Daoy (cell line): ENCODE results near the gene SPACA7. TPM values are rescaled to one million over a fixed set of nuclear protein-coding genes. Genes with fewer than 3 reads are reported as not detected.
"Not testable (repeated sequence)": the region's sequence is repeated elsewhere in the genome, so short reads cannot be mapped to it uniquely, and the experiment has no call there.

Experiments
- DNase-seq: peaks from one replicate; pipeline ENCODE4 v3.0.0-alpha.2; 2015; ENCODE audit warnings: low read depth
- total RNA-seq: library from RNA; depleted of rRNA; stranded (reverse); fragments of >200 nt; shearing (Covaris generic); gene quantifications from 2 replicates; pipeline ENCODE4 v1.2.3, GENCODE V29; 2014

The SPACA7 gene
- total RNA-seq, 1 experiment from 2014 or later, result not detected

DNA sequence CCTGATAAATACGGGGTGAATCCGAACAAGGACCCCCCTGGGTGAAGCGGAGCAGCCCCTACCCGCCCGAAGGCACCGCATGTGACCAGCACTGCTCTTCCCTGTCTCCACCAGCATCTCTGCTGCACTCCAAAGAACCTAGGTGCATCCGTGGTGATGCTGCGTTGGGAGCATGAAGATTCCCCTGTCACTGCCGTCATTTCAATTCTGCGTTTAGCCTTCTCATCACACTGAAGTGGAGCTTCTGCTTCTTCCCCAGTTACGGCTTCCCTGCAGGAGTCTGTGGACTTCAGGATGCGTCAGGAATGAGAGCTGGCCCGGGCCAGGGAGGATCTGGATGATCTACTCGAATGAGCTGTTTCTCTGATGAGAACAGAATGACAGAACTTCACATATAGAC is 47.9 kb downstream of the SPACA7 start:
- DNase-seq, result no peak

DNA sequence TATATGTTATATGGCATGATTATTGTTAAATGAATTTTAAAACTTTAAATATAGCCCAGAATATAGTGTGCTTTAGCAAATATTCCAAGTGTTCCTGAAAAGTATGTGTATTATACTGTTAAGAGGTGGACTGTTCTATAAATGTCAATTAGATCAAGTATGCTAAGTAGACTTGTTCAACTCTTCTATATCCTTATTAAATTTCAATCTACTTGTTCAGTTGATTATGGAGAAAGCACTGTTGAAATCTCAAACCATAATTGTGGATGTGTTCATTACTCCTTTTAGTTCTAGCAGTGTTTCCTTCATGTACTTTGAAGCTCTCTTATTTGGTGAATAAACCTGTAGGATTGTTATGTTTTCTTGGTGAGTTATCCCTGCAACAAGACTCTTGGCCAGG is 52.5 kb downstream of the SPACA7 start:
- no peak for DNase-seq

DNA sequence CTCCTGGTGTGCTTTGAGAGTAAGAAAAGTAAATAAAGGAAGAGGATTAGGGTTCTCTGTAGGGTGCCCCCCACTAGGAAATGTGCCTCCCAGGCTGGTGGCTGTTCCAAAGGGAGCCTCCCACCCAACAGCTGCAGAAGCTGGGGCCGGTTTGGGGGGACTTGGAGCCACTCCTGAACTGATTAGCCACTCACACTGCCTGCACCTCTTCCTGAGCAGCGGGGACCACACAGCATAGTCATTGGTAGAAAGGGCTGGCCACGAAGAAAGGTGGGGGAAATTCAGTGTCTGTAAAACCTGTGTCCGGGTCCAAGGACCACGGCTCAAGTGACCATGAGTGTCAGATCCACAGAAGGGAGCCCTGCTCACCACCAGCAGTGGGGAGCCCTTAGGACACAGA is 55.6 kb downstream of the SPACA7 start:
- DNase-seq, result no peak

DNA sequence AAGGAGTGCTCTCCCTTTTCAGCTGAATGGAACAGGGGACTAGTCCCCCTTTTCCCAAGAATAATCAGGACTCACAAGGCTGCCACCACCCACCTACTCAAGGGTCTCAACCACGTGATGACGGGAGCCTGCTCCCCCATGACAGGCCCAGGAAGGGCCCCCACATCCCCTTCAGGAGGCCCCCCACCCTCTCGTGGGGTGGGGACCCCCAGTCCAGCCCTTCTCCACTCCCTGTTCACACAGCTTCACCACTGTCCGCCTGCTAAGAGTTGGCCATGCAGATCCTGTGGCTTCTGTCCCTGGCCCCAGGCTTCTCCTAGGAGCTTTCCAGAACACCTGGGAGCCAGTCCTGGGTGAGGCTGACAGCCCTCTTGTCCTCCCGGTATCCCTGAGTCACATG is 56.6 kb downstream of the SPACA7 start:
- DNase-seq, result not testable (repeated sequence)

DNA sequence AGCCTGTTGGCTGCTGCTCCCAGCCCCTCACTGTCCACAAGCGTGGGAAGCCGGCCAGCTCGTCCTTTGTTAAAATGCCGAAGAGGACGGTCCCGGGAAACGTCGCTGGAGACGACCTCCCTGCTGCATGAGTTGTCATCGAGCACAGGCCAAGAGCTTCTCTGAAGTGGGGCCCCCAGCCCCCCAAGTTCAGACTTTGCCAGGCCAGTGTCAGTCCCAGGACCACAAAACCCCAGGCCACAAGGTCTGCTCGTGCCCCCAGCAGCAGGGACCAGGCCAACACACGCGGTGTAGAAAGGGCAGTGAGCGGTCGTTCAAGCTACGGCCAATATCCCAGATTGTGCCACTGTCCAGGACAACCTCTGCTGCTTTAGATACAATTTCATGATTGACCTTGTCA is 57.4 kb downstream of the SPACA7 start:
- not testable (repeated sequence) for DNase-seq

DNA sequence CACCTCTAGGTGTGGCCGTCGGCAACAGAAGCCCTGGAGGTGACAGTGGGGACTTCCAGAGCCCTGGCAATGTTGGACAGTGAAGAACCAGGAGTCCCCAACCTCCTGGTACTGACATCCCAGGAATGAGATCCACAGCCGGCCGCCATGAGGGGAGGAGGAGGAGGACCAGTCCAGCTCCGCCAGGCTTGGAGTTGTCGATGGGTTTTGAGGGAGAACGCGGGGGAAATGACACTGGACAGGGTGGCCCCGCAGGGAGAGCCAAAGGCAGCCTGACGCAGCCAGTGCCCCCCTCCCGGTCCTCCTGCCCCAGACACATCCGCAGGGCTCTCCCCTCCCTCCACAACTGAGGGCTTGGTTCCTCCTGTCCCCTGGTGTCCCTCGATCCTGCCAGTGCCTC is 57.9 kb downstream of the SPACA7 start:
- DNase-seq, result no peak

DNA sequence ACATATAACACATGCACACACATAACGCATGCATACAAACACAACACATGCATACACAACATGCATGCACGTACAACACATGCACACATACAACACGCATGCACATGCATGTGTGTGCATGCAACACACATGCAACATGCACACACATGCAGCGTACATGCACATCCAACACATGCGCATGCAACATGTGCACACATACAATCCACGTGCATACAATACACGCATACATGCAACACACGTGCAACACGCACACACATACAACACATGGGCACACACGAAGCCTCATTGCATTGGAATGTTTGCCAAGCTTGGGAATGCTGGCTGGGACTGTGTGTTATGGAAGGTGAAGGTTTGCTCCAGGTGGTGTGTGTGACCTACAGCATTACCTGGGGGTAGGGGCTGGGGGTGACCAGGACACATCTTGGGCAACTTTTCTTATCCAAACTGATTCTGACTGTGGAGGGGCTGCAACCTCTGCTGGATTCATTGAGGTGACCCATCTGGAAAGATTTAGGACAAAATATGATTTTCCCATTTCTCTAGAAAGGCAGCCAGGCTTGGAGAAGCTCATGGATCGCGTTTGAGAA is 58.9 kb downstream of the SPACA7 start:
- DNase-seq, result no peak

DNA sequence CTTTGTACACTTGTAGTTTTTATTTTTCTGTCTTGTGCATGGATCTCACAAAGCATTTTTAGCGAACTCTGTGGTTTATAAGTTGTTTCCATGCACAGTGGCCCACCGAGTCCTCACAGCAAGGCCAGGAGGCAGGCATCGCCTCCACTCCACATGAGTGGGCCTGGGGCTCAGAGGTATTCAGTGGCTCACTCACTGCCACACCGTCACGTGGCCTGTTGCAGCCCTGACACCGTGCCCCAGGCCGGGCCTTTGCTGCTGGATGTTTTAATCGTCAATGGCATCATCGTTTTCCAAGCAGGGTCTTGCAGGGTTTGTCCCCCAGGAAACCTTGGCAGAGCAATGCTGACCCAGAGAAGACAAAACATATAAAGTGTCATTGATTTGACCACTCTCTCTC is 59.8 kb downstream of the SPACA7 start:
- DNase-seq, result no peak

DNA sequence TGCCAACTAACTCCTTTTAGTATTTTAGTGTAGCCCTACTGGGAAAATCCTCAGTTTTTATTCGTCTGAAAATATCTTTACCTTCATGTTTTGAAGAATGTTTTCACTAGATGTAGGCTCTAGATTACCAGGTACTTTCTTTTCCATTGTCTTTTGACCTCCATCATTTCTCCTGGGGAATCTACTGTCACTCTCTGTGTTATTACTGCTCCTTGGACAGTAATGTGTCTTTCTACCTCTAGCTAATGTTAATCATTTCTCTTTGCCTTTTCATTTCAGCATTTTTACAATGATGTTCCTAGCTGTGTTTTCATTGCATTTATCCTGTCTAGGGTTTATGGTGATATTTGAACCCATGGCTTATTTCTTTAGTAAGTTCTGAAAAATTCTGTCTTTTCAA is 61.9 kb downstream of the SPACA7 start:
- no peak for DNase-seq

DNA sequence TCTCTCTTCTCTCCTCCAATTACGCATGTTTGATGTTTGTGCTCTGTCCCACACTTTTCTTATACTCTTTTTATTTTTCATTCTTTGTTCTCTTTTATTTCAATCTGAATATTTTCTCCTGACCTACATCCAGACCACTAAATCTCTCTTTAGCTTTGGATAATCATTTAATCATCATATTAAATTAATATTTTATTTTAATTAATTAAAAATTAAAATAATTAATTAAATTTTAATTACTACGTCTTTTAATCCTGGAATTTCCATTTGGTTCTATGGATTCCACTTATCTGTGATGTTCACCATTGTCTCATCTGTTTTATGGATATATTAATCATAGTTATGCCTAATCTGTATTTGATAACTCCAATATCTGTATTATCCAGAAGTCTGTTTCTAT is 62.4 kb downstream of the SPACA7 start:
- no peak for DNase-seq

DNA sequence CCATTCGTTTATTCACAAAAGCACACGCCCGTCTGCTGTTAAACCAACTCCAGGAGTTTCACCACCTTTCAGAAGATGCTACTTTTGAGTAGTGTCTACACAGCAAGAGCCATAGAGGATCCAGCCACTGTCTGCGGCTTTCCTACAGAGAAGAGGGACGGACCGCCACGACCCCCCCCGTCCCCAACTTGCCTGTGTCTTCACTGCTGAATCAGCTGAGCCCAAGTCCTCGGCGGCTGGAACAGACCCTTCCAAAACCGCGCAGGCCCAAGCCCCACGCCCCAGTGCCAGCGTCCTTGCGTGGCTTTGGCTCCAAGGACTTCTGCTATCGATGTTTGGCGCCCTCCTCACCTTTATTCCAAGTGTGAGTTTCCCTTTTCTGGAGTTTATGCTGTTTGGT is 65.1 kb downstream of the SPACA7 start:
- no peak for DNase-seq

DNA sequence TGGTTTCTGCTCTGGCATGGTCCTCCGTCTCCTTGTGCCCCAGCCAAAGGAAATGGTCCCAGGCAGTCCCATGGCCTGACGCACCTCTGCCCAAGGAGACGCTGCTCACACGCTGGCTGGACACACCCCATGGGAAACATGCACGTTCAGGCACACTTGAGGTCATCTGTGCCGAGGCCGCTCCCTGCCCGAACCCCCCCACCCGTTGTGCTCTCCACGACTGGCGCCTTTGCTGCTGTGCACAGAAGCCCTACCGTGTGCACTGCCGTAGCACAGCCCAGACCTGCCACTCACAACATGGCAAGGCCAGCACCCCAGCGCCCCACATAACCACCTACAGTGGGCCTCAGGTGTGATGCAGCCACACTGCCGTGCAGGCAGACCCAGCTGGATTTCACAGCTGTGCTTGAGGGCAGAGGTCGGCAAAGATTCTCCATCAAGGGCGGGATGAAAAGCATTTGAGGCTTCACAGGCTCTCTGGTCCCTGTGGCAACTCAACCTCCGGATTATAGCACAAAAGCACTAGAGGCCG is 65.7 kb downstream of the SPACA7 start:
- no peak for DNase-seq

DNA sequence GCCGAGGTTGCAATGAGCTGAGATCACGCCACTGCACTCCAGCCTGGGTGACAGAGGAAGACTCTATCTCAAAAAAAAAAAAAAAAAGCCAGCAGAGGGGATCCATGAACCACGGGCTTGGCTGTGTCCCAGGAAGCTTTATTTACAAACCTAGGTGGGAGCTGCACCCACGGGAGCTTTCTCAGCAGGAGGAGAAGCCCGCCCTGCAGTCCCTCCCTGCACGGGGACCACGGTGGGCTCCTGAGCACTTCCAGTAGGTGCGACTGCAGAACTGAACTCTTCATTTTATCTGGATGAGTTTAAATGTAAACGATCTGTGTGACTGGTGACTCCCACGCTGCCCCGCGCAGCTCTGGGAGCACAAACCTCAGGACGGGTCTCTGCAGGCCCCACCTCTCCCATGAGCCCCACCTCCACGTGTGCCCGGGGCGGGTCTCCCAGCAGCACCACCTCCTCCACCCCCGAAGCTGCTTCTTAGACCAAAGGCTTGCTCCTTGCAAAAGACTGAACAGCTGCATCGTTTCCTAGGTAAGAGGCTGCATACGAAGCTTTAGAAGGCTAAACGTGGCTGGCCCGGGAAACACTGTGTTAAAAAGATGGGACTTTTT is 66.4 kb downstream of the SPACA7 start:
- peak; percentile 43 for DNase-seq

DNA sequence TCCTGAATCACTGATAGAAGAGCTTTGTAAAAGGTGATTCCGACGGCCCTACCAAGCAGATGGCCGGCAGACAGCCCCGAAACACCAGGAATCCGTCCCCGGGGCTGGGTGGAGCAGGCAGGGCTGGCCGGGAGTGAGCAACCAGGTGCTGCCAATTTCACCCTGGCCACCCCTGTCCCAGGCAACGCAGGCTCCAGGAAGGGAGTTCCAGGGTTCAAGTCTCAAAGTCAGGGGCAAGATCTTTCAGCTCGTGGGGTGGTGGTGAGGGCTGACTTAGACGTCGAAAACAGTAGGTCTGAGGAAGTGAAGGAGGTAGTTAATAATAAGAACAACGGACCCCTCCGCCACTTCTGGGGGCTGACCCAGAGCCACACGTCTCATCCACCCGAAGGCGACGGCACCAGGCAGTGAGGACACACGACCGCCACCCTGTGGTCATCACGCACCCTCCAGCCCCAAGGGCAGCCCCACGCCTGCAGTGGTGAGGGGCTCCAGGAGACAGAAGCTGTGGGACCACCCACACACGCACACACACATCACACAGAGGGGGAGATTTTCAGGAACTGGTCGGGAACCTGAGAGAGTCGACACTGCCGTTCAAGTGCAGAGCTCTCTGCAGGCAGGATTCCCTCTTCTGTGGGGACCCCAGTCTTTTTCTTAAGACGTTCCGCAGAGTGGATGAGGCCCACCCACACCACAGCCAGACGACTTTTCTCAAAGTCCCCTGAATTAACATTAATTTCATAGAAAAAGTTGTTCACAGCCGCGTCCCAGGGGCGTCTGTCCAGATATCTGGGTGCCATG is 67.2 kb downstream of the SPACA7 start:
- DNase-seq, result peak; percentile 38

DNA sequence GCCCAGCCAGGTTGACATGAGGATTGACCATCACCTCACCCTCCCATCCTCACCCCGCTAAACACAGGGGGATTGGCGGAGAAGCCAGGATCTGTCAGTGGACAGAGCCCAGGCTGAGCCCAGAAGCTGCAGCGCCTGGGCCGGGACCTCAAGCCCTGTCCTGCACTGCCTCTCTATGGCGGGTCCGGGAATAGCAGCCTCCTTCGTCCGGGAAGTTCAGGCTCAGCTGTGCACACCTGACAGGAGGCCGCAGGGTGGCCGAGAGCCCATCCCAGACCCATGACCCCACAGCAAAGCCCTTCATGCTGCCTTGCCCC is 67.8 kb downstream of the SPACA7 start:
- peak; percentile 75 for DNase-seq

DNA sequence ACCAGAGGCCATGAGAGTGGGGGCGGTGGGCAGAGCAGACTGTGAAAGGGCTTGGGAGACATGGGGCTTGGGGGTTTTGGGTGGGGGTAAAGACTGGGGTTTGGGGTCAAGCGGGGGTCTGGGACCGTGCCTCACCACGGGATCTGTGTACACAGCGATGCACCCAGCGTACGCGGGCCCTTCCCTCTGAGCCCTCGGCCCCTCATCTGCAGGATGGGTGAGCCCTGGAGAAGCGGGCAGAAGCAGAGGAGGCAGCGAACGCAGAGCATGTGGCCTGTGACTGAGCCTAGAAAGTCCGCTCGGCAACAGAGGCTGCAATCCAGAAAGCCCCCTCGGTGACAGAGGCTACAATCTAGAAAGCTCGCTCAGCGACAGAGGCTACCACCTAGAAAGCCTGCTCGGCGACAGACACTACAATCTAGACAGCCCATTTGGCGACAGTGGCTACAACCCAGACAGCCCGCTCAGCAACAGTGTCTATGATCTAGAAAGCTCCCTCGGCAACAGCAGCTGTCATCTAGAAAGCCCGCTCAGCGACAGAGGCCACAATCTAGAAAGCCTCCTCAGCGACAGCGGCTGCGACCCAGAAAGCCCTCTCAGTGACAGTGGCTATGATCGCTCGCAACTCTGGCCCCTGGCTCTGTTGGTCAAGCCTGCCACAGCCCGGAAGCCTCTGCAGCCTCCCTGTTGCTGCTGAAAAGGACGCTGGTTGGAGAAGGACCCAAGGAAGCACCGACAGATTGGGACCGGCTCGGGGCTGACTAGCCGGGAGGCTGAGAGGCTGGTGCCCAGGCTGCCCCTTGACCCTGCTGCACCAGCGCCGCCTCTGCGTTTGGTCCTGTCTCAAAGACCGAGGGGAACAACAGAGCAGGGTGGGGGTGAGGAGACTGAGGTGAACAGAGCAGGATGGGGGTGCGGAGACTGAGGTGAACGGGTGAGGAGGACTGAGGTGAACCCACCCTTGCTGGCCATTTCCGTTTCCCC is 68.6 kb downstream of the SPACA7 start:
- DNase-seq, result no peak

DNA sequence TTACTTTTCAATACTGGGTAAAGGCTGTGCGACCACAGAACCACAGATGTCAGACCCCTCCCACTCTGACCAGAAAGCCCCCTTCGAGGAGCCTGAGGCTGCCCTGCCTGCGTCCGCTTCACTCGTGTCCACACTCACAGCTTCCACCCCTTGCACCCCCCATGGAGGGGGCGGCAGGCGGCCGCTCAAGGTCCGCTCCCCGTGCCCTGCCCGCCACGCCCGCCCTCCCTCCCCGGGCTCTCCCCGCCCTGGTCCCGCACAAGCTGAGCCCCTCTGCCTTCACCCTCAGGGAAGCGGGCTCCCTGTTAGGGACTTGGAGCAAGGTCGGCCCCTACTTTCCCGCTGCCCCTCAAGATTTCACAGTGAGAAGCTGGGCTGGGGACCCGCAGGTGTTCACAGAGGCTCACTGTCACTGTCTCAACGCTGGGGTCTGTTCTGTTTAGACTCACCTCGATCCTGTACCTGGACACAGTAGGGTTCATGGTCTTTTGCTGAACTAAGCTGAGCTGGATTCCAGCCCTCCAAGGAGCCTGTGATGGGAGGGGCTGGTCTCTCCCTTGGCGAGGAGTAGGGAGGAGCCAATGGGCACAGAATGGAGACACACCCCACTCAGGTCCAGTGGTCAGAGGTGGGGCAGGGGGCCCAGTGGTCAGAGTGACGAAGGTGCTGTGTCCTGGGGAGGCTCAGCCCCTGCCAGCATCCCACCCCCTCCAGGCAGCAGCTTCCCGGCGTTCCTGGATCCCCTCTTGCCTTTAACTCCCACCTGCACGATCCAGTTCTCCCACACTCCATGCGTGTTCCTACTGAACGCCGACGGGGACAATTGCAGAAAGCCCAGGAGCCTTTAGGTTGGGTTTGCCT is 69.5 kb downstream of the SPACA7 start:
- no peak for DNase-seq

DNA sequence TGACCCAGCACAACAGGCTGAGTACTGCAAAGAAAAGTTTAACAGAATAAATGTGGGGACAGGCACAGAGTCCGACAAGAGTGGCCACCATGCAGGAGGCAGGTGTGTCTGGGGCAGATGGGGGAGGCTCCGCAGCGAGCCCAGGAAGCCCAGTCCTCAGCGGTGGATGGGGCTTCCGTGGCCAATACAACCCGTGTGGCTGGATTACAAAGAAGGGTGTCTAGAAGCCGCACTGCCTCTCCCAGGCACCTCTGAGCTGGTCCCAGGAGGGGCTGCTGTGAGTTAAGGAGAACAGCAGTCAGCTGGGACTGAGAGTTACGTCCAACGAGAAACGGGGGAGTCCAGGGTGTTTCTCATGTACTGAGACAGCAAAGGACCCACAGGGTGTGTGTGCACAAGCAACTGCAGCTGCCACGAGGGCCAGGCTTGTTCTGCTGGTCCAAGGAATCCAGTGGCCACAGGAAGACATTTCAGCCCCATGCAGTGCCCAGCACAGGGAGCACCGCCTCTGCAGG is 70.2 kb downstream of the SPACA7 start:
- no peak for DNase-seq

DNA sequence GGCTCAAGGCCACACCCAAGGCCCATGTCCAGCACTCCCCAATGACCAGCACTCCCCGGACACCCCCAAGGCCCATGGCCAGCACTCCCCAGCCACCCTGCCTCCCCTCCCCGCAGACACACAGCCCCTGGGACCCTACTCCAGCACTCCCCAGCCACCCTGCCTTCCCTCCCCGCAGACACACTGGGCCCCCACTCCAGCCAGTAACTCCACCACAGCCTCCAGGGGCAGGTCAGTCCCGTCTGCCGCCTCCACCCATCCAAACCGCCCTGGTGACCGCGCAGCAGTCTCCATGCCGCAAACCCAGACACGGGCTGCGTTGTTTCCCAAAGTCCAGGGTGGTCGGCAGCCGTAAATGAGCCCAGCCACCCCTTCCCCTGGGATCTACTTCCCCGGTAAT is 70.7 kb downstream of the SPACA7 start:
- no peak for DNase-seq

DNA sequence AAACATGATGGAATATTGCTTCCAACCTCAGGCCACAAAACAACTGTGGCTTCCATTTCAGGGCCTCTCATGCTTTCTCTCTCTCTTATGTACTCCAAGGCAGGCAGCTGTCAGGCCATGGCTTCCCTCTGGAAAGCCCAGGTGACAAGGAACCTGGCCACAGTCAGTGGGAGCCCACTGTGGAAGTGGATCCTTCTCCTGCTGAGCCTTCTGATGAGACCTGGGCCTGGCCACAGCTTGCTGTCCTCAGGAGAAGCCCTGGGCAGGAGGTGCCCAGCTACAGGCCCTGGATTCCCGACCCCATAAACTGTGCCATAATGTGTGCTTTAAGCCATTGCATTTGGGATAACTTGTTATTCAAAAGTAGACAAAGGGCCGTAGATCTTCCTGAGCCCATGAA is 71.2 kb downstream of the SPACA7 start:
- no peak for DNase-seq
